Measurements from ENCODE around the gene MLF1.
"Not testable (repeated sequence)": the region's sequence is repeated elsewhere in the genome, so short reads cannot be mapped to it uniquely, and the experiment has no call there.

The MLF1 gene

DNA sequence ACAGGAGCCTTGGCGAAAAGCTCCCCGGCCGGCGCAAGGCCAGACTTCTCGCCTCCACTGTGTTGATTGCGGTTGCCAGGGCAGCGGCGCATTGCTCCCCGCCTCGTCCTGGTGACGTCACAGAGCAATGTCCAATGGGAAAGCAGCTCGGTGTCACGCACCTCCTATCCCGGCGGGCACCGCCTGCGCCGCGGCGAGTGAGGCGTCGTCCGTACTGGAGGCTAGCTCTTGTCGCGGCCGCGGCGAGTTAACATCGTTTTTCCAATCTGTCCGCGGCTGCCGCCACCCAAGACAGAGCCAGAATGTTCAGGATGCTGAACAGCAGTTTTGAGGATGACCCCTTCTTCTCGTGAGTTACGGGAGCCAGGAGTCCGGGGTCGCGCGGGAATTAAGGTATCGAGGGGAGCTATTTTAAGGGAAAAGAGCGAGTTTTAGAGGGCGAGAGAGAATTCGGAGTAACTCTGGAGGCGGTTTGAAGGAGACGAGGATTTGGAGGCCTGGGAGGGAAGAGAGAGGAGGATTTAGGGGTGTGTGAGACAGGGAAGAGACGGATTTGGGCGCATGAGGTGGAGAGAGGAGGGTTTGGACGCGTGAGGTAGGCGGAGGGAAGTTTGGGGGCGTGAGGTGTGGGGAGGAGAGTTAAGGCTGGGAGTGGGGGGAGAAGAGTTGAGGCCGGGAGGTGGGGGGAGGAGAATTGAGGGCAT is at the start of gene MLF1:
Gene MLF1 (plus strand): TSS at position 196 of the 704 bp plus-strand sequence. CDS start 107 bp downstream, at position 303.
- in situ Hi-C loops (cut with MboI; ENCODE audit: low pct_unique_long_range_greater_than_20kb, low sequenced_read_pairs) = no loop called here
- DNase-seq = no peak

GRCh38 chr3:158522221-158523136 is 48.5 kb upstream of the MLF1 start:
- no peak for DNase-seq
- in situ Hi-C loops (cut with MboI; ENCODE audit: low pct_unique_long_range_greater_than_20kb, low sequenced_read_pairs) = no loop called here

- DNase-seq = no peak
- in situ Hi-C loops (cut with MboI; ENCODE audit: low pct_unique_long_range_greater_than_20kb, low sequenced_read_pairs) = no loop called here
These were observed 42.8 kb upstream of the MLF1 start for GRCh38 chr3:158528076-158528674.

- no peak for DNase-seq
- in situ Hi-C loops (cut with MboI; ENCODE audit: low pct_unique_long_range_greater_than_20kb, low sequenced_read_pairs) = no loop called here
These were observed 39.7 kb upstream of the MLF1 start for GRCh38 chr3:158531334-158531733.

- in situ Hi-C loops (cut with MboI; ENCODE audit: low pct_unique_long_range_greater_than_20kb, low sequenced_read_pairs) = no loop called here
- peak; percentile 27 for DNase-seq
These were observed 38.8 kb upstream of the MLF1 start for GRCh38 chr3:158532099-158532734.

DNA sequence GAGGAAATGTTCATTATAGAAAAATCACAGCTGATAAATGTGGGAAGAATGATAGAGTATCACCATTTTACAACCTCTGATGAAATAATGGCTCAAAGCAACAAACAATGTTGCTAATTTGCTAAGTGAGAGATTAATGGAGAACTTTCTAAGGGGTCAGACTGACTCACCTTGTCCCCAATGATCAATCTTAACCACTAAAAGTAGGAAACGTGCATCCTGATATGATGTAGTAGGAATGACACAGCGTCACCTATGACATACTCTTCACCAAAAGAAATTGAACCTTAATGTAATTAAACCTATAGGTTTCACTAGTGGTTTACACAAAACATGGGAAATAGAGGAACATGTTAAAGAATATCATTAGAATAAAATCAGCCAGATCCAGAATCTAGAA is 35.1 kb upstream of the MLF1 start:
- no peak for DNase-seq
- in situ Hi-C loops (cut with MboI; ENCODE audit: low pct_unique_long_range_greater_than_20kb, low sequenced_read_pairs) = no loop called here

GRCh38 chr3:158539414-158540014 is 31.5 kb upstream of the MLF1 start:
- in situ Hi-C loops (cut with MboI; ENCODE audit: low pct_unique_long_range_greater_than_20kb, low sequenced_read_pairs) = no loop called here
- peak; percentile 63 for DNase-seq

GRCh38 chr3:158540066-158540465 is 30.9 kb upstream of the MLF1 start:
- no peak for DNase-seq
- in situ Hi-C loops (cut with MboI; ENCODE audit: low pct_unique_long_range_greater_than_20kb, low sequenced_read_pairs) = no loop called here

DNA sequence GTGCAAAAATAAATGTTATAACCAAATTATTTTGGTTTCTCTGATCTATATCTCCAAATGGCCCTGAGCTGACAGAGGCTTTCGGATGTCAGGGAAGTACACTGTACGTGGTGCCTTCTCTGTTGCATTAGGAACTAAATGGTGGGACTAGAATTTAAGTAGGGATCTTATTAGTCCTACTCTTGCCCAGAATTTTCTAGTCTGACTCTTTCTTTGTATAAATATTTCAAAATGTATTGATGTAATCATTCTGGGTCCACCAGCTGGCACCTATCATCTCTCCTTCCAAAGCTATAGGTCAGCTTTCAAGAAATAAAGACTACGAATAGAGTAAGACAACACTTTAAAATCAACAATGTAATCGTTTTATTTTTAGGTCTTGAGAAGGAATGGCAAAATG is 22.3 kb upstream of the MLF1 start:
- no peak for DNase-seq
- in situ Hi-C loops (cut with MboI; ENCODE audit: low pct_unique_long_range_greater_than_20kb, low sequenced_read_pairs) = no loop called here

GRCh38 chr3:158549938-158550337 is 21.1 kb upstream of the MLF1 start:
- in situ Hi-C loops (cut with MboI; ENCODE audit: low pct_unique_long_range_greater_than_20kb, low sequenced_read_pairs); DNase-seq: not testable (repeated sequence)

DNA sequence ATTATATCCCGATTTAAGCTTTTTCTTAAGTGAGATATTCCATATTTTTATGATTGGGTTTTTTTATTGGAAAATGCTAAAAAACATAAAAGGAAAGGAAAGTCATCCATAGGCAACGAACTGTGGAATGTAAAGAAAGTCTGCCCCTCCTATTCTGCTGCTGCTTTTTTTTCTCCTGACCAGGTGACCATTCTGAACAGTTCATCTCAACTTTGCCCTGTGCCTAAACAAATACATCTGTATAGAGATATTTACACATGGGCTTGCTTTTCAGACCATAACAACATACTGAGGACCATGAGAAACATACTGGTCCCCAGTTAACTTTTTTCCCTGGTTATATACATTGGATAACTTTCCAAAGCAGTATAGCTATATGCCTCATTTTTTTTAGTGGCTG is 18.9 kb upstream of the MLF1 start:
- DNase-seq = no peak
- in situ Hi-C loops (cut with MboI; ENCODE audit: low pct_unique_long_range_greater_than_20kb, low sequenced_read_pairs) = no loop called here

- DNase-seq = no peak
- in situ Hi-C loops (cut with MboI; ENCODE audit: low pct_unique_long_range_greater_than_20kb, low sequenced_read_pairs) = no loop called here
These were observed 11.5 kb upstream of the MLF1 start for GRCh38 chr3:158559504-158559903.

DNA sequence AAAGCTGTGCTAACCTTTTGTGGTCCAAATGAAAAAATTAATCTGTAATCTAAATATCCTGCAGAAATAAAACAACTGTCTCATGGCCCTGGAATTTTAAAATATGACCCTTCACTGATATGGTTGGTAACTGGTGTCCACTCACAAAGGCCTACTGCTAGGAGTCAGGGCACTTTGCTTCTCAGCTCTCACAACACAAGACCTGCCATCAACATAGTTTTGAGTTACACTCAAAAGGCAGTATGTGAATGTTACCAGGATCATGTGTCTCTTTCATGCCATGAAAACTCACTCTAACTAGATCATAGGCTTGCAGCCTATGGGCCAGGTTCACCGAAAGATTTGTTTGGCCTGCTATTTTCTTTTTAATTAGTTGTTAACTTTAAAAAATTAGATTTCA is 10.0 kb upstream of the MLF1 start:
- DNase-seq = no peak
- in situ Hi-C loops (cut with MboI; ENCODE audit: low pct_unique_long_range_greater_than_20kb, low sequenced_read_pairs) = no loop called here

- in situ Hi-C loops (cut with MboI; ENCODE audit: low pct_unique_long_range_greater_than_20kb, low sequenced_read_pairs) = no loop called here
- no peak for DNase-seq
These were observed 8.3 kb upstream of the MLF1 start for GRCh38 chr3:158562674-158563073.

DNA sequence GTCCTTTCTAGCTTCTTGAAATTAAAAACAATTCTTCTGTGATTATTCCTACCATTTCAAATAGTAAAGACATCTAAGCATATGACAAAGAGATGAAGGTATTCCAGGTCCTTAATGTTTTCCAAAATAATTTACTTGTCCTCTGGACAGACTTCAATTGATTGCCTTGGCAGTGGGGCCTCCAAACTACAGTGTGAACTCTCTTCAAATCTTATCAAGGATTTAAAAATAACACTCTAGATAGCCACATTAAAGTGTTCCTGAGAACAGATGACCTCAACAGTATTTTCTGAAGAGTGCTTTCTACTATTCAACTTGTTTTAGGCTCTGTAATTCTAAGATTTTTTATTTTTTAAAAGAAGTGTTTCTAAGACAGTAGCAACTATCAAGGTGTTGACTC is 7.9 kb upstream of the MLF1 start:
- in situ Hi-C loops (cut with MboI; ENCODE audit: low pct_unique_long_range_greater_than_20kb, low sequenced_read_pairs) = no loop called here
- DNase-seq = no peak

GRCh38 chr3:158565076-158565475 is 5.9 kb upstream of the MLF1 start:
- in situ Hi-C loops (cut with MboI; ENCODE audit: low pct_unique_long_range_greater_than_20kb, low sequenced_read_pairs) = no loop called here
- DNase-seq = no peak

- in situ Hi-C loops (cut with MboI; ENCODE audit: low pct_unique_long_range_greater_than_20kb, low sequenced_read_pairs) = no loop called here
- DNase-seq = no peak
These were observed 2.2 kb upstream of the MLF1 start for GRCh38 chr3:158568784-158569183.

DNA sequence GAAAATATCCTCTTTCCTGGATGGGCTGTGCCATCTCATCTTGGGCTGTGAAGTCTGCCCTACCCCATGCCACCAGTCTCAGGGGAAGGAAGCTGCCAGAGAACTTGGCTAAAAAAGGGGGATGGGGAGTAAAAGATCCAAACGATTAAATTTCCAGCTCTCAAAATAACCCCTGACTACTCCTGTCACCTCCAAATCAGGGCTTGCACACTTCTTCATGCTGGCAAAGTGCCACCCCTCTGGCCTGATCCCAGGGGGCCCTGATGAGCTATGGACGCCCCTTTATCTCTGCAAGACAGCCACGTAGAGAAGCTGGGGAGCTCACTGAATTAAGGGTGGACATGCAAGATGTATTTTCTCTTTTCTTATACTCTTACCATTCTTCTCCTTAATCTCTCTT is 1.2 kb upstream of the MLF1 start:
- no peak for DNase-seq
- in situ Hi-C loops (cut with MboI; ENCODE audit: low pct_unique_long_range_greater_than_20kb, low sequenced_read_pairs) = no loop called here

Measured in KBM-7 (cell line).